MM.1S (cell line): Measurements from ENCODE around the gene DISC1.

Experiments
- DNase-seq: peaks from one replicate; pipeline ENCODE4 v3.0.0-alpha.2; 2015
- H2AFZ ChIP-seq: fragments of 300-600 bp; sonication (generic); 2 replicates; pipeline ENCODE4 v1.6.0; 2016; ENCODE audit warnings: antibody characterized with exemption, low read length
- H3F3A ChIP-seq: fragments of 300-600 bp; sonication (generic); 2 replicates; pipeline ENCODE4 v1.6.1; 2016; ENCODE audit warnings: mild to moderate bottlenecking, antibody characterized with exemption, low read length, moderate library complexity, mixed read lengths; ENCODE audit not compliant: insufficient read depth
- H3K27ac ChIP-seq: fragments of 300-600 bp; sonication (generic); 2 replicates; pipeline ENCODE4 v1.5.1; 2016; ENCODE audit warnings: mild to moderate bottlenecking, low read length
- H3K27me3 ChIP-seq: fragments of 300-600 bp; sonication (generic); replicated peaks from 2 replicates; pipeline ENCODE4 v1.6.0; 2016; ENCODE audit warnings: low read length; ENCODE audit not compliant: insufficient read depth
- H3K36me3 ChIP-seq: fragments of 300-600 bp; sonication (generic); replicated peaks from 2 replicates; pipeline ENCODE4 v1.6.1; 2016; ENCODE audit warnings: mild to moderate bottlenecking, low read length, mixed read lengths; ENCODE audit not compliant: insufficient read depth
- H3K4me1 ChIP-seq: fragments of 300-600 bp; sonication (generic); 2 replicates; pipeline ENCODE4 v1.6.1; 2016; ENCODE audit warnings: low read length, mixed read lengths
- H3K4me2 ChIP-seq: fragments of 300-600 bp; sonication (generic); 2 replicates; pipeline ENCODE4 v1.6.0; 2016; ENCODE audit warnings: low read depth, low read length
- H3K4me3 ChIP-seq: fragments of 300-600 bp; sonication (generic); 2 replicates; pipeline ENCODE4 v1.5.1; 2016; ENCODE audit warnings: low read length, mixed read lengths
- H3K79me2 ChIP-seq: fragments of 300-600 bp; sonication (generic); 2 replicates; pipeline ENCODE4 v1.6.1; 2016; ENCODE audit warnings: mixed run types, low read length, mixed read lengths
- H3K9ac ChIP-seq: fragments of 300-600 bp; sonication (generic); 2 replicates; pipeline ENCODE4 v1.6.1; 2016; ENCODE audit warnings: low read length, mixed read lengths
- H3K9me2 ChIP-seq: fragments of 300-600 bp; sonication (generic); replicated peaks from 2 replicates; pipeline ENCODE4 v1.6.1; 2016; ENCODE audit warnings: mild to moderate bottlenecking, low read length, mixed read lengths; ENCODE audit not compliant: insufficient read depth
- H3K9me3 ChIP-seq: fragments of 300-600 bp; sonication (generic); replicated peaks from 2 replicates; pipeline ENCODE4 v1.6.1; 2016; ENCODE audit warnings: mild to moderate bottlenecking, low read length, mixed read lengths; ENCODE audit not compliant: insufficient read depth
- H4K20me1 ChIP-seq: fragments of 300-600 bp; sonication (generic); 2 replicates; pipeline ENCODE4 v1.6.1; 2016; ENCODE audit warnings: mild to moderate bottlenecking, low read length, moderate library complexity, mixed read lengths; ENCODE audit not compliant: insufficient read depth
- CTCF ChIP-seq: fragments of 300-600 bp; sonication (generic); IDR thresholded peaks from 2 replicates; pipeline ENCODE4 v1.5.1; 2016; ENCODE audit warnings: antibody characterized with exemption, low read length, mixed read lengths
- EZH2 ChIP-seq: fragments of 300-600 bp; sonication (generic); optimal IDR thresholded peaks from 2 replicates; pipeline ENCODE3; 2017; ENCODE audit warnings: low read depth, mild to moderate bottlenecking, antibody characterized with exemption, low read length, mixed read lengths
- EZH2phosphoT487 ChIP-seq: fragments of 300-600 bp; sonication (generic); IDR thresholded peaks from 2 replicates; pipeline ENCODE4 v1.6.1; 2018; ENCODE audit warnings: antibody characterized with exemption, low read length

DISC1 gene

GRCh38 chr1:231919886-231920285 is 293.3 kb downstream of the DISC1 start:
- H3K9me3 ChIP-seq = no peaks in the 10 kb centered on the region
- peak overlapping the region; percentile 28; the same call in 1 of the 2 replicates for H3K4me3 ChIP-seq
- peaks cover 20% of the 10 kb centered on the region for H3F3A ChIP-seq
- no peaks in the 10 kb centered on the region for H3K27me3 ChIP-seq
- H3K36me3 ChIP-seq = no peaks in the 10 kb centered on the region
- H3K27ac ChIP-seq = peak overlapping the region; percentile 58; the same call in 1 of the 2 replicates
- H2AFZ ChIP-seq = no peak overlapping the region
- peaks cover 34% of the 10 kb centered on the region for H3K4me1 ChIP-seq
- no peak overlapping the region for H3K9ac ChIP-seq
- DNase-seq = no peak
- no peaks in the 10 kb centered on the region for H4K20me1 ChIP-seq
- H3K4me2 ChIP-seq = peak overlapping the region; percentile 64
- H3K9me2 ChIP-seq = no peaks in the 10 kb centered on the region
- no peaks in the 10 kb centered on the region for H3K79me2 ChIP-seq
- no peak for TF ChIP-seq CTCF
- TF ChIP-seq EZH2phosphoT487 = no peak
- TF ChIP-seq EZH2 = no peak

GRCh38 chr1:231921646-231922345 is 295.2 kb downstream of the DISC1 start:
- Histone ChIP-seq H4K20me1 (no peaks in the 10 kb centered on the region), H3K4me1 (peaks cover 30% of the 10 kb centered on the region), H3K9me2 (no peaks in the 10 kb centered on the region), H3K36me3 (no peaks in the 10 kb centered on the region), H3K27me3 (no peaks in the 10 kb centered on the region), H3F3A (peaks cover 20% of the 10 kb centered on the region), H3K4me2 (no peak overlapping the region), H3K9me3 (no peaks in the 10 kb centered on the region), H3K9ac (no peak overlapping the region), H3K79me2 (no peaks in the 10 kb centered on the region), H3K27ac (no peak overlapping the region), H3K4me3 (no peak overlapping the region), H2AFZ (no peak overlapping the region)
- TF ChIP-seq EZH2phosphoT487 = no peak
- TF ChIP-seq CTCF = no peak
- no peak for TF ChIP-seq EZH2
- DNase-seq = no peak

GRCh38 chr1:231923491-231924041 is 297.0 kb downstream of the DISC1 start:
- Histone ChIP-seq H3K9ac (no peak overlapping the region), H3K4me3 (no peak overlapping the region), H2AFZ (no peak overlapping the region), H3K9me3 (no peaks in the 10 kb centered on the region), H3F3A (peaks cover 11% of the 10 kb centered on the region), H3K79me2 (no peaks in the 10 kb centered on the region), H3K9me2 (no peaks in the 10 kb centered on the region), H3K4me1 (peaks cover 17% of the 10 kb centered on the region), H3K4me2 (no peak overlapping the region), H4K20me1 (no peaks in the 10 kb centered on the region), H3K27me3 (no peaks in the 10 kb centered on the region), H3K36me3 (no peaks in the 10 kb centered on the region), H3K27ac (no peak overlapping the region)
- TF ChIP-seq CTCF (no peak), EZH2phosphoT487 (no peak), EZH2 (no peak)
- DNase-seq = no peak
